Stimulated activated CD8-positive, alpha-beta memory T cell treated with anti-CD3 and anti-CD28 coated beads, Interleukin-4, amount 100 ng/mL, for 24 hours (primary cell): ENCODE measurements around the gene NELFCD.
"Not testable (repeated sequence)": the region's sequence is repeated elsewhere in the genome, so short reads cannot be mapped to it uniquely, and the experiment has no call there.

Source experiments
- DNase-seq: peaks from one replicate; pipeline ENCODE4 v3.0.0-alpha.2; 2020; ENCODE audit warnings: low read depth

Gene NELFCD

DNA sequence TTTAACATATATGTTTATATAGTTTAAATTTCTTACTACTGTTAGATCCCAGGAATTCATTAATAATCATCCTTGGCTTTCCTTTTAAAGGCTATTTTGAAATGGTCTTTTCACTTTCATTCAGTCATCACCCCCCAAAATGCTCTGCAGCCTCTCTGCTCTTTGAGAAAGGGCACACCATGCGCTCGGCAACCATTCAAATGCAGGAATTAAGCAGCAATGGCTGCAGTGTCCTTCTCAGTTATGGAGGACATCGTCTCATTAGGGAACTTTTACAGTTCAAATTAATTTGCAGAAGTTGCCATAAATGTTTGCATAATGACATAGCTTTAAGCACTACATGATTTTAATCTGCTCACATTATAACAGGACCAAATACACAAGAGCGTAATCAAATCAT lies 44.5 kb downstream of the NELFCD start:
- no peak for DNase-seq

DNA sequence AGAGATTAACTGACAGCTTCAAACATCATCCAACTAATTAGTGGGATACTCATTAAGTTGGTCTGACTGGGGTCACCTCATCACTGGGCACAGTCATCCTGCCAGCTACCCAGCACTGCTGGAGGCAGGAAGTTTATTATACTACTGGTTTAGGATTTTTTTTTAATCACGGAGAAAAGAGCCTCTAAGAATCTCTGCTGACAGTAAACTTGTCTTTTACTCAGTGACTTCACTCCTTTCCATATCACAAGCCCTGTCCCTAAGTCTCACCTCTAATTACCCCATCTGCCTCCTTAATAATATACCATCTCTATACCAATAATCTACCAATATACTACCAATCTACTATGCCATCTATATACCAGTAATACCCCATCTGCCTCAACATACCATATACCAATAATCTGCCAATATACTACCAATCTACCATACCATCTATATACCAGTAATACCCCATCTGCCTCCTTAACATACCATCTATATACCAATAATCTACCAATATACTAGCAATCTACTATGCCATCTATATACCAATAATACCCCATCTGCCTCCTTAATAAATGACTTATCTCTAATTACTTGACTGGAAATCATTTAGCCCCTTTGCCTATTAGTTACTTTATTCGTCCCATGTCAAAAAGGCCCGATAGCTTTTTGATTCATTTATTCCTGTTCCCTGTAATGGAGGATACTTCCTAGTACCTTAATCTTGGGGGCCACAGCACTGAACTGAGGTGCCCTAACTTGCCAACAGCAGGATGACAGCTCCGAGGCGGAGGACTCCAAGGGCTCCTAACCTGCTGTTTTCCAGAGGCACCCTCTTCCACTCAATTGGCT lies 46.1 kb downstream of the NELFCD start:
- DNase-seq = no peak

DNA sequence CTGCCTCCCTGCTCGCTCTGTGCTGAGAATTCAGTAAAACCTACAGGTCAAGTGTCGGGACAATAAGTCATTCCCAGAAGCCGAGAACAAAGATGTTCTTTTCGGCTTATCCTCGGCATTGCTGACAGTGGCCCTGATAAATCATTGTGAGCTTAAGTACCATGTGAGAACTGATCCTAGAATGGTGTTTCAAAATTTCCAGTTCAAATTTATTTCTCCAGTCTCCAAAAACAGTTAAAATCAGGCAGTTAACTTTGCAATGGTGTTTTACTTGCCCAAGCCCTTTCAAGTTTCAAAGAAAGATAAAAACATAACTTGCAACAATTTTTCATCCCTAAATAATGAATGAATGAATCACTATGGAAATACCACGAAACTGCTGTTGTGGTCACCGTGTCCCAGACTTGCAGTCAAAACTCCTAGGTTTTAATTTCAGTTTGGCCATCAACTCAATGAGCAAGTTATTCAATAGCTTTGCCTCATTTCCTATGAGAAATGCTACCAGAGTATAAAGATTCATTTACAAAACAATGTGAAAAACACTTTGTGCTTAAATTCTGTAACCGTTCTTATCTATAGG lies 46.8 kb downstream of the NELFCD start:
- DNase-seq = no peak

DNA sequence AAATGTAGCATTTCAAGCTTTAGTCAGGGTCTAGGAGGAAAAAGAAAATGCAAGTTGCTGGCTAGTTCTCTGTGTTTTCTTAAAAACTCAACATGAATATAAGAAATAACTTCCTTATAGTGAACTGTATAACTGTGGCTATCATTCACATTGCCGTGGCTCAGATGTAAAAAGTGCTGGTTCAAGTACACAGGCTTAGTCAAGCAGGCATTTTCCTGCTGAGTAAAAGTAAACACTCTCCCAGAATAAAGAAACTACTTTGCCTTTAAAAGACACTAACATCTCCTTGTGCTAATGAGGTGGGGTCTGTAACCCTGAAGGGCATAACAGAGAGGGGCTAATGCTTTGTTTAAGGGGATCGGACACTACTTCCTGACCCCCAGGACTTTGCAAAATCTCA lies 47.8 kb downstream of the NELFCD start:
- no peak for DNase-seq

DNA sequence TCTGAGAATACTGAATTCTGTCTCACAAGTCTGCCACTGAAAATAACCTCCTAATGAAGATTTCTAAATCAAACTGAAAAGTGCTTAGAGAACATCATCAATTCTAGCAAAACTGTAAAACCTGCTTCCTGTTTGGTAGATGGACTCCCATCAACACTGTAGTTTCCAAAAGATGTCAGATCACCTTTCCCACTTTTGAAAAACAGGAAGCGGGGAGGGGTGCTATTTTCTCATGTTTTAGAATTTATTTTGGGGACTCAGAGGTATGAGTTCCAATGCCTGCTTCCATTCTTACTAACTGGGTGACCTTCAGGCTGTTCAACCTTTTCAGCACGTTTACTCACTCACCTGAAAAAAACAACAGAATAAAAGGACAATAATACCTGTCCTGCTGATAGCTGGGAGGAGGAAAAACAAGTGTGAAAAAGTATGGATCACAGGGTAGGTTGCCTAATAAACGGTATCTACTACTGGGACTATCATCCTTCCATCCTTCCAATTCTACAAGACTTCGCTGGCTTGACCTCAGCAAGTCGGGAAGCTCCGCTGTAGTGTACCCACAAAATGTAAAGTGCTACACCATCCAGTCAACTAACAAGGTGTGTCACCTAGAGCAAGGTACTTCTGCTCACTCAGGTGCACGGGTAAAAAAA lies 50.0 kb downstream of the NELFCD start:
- DNase-seq = no peak

DNA sequence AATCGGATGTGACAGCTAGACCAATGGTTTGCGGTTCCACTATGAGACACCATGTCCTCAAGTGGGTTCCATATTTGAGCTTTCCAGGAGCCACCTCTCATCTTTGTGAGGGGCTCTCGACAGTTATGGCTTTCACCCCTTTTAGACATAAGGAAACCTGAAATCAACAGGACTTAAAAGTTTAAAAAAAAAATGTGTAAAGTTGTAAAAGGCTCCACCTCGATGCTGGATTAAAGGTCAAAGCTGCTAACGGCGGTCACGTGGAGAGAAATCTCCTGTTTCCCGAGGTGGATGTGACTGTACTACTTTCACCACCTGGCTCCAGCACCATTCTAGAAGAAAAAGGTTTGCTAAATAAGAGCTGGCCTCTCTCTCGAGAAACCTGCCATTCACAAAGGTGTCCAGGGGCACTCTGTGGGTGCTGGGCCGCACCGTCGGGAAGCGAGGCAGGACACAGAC lies 50.5 kb downstream of the NELFCD start:
- no peak for DNase-seq

DNA sequence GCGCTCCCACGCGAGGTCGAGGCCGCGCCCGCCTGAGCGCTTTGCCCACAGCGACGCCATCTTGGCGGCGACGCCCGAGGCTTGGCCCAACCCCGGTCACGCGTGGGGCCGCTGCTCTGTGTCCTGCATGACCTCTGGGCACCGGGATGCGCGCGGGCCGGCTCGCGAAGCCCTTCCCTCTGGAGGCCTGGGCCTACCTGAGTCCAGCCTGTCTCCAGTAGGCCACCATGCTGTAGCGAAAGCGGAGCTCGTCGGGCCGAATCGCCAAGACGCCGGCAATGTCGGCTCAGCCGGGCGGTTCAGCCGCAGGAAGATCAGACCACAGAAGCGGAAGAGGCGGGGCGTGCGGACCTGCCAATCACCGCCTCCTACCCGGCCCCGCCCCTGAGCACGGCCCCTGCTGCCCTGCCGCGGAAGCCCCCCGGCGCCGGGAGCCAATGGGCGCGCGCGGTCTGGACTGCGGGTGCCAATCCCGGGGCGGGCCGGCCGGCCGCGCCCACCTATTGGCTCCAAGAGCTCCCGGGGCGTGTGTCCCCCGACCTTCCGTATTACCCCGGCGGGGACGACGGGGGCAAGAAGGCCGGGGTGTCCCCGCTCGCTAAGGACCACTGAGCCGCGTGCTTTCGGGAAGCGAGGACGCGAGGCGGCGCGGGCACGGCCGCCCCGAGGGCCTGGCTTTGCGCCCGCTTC lies 51.1 kb downstream of the NELFCD start, which contains the start of gene ATP5F1E:
Gene ATP5F1E (minus strand): TSS at position 313 of the 690 bp plus-strand sequence. CDS start 84 bp downstream, at position 229.
- peak; percentile 96 for DNase-seq

DNA sequence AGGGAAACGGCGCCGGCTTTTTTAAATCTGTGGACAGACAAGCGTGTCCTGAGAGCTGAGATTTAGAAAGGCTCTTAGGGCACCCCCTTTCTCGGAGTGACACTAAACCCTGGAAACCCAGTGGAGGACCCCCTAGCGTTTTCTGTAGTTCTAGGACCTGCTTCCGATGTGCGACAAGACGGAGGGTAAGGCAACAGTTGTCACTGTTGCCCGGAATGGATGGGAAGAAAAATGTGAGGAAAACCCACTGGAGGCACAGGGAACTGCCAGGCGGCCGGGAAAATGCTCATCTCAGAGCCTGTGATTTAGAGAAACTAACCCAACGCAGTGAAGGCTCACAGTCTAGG lies 51.6 kb downstream of the NELFCD start:
- DNase-seq = no peak

DNA sequence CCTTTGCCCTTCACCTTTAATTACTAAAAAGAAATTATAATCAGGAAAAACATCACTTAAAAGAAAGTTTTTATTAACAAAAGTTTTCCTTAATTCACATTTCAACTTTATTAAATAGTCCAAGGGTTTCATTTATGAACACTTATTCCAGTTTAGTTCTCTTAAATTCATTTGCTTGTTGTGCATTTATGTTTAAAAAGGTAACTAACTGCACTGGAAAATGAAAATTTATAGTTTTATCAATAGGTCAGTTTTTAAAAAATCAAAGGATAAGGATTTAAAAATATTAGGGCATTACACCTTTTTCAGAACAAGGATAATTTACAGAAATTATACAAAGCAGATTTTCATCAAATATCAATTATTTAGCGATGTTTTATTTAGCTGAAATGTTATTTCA lies 52.0 kb downstream of the NELFCD start:
- DNase-seq = no peak

DNA sequence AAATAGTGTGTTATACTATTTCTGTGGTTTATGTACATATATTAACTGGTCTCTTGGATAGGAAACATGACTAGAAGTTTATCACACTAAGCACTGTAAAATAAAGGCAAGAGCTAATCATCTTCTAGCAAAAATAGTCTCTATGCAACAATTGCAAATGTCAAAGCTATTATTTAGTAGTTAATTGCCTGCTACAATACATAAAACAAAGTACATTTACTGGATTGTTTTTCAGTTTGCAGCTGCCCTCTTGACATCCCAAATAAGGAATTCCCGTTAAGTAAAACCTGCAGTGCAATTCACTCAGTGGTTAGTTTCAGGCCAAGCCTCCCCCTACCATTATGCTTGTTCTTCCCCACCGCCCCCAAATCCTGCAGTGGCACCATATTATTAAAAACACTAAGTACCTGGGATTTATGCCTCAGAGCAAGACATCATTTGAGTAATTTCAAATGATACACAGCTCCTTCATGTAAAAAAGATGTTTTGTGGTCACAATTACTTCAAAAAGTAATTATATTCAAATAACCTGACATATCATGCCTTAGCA lies 52.6 kb downstream of the NELFCD start:
- no peak for DNase-seq

DNA sequence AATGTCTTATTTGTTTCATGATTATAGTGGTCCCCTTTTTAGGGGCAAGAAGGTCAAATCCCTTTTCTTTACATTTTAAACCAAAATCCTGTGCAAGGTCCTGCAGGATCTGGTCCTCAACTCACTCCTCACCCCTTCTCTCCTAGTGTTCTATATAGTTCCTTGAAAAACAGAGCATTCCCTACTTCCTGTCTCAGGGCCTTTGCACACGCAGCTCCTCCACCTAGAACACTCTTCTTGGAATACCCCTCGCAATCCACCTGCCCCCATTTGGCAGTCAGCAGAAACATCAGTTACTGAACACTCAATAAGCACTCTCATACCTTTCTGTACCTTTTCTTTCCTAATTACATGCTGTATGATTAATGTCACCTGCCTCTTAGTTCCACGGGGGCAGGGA lies 54.3 kb downstream of the NELFCD start:
- no peak for DNase-seq

DNA sequence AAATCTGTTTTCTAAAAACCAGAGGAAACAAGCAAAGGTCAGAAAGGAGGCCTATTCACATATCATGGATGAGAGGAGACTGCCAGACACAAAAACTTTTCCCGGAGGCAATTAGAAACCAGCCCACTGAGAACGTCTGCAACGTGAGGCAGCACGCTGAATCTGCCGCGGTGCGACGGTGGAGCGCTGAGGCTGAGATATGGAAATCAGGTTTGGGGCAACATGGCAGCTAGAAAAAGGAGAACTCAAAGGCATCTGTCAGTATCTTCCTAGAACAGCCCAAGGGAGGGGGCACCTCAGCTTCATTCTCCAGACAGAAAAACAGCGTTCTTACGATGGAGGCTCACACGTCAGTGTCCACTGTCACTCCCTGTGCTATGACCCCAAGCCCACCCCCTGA lies 56.3 kb downstream of the NELFCD start:
- no peak for DNase-seq

DNA sequence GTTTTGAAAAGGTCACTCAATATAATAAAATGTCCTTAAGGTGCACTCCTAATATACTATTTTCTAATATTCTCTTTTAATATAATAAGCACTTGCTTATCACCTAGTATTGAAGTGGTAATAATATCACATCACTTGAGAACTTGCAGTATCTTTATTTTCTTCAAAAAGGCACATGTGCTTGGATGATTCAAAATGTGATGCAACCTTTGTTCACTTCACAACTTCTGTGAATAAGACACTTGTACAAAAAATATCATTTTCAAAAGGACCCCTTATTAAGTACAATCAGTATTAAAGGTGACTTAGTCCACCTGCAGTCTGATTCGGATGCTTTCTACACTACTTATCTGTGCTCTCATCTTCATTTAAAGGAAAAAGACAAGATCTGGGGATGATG lies 58.2 kb downstream of the NELFCD start:
- no peak for DNase-seq

DNA sequence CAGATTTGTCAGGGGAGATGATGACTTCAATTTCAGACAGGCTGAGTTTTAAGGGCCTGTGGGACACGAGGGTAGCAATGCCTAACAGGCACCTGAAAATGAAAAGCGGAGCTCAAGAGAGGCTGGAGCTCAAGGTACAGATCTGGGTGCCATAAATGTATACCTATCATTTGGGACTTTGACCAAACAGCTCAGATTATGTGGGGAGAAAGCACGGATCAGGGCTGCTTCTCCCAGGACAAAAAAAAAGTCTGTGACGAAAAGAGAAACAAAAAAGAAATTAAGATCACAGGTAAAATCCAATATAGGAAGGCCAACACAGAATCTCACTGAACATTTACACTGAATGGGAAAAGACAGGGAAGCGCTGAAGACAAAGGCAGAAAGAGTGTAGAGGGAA lies 59.6 kb downstream of the NELFCD start:
- DNase-seq = no peak

DNA sequence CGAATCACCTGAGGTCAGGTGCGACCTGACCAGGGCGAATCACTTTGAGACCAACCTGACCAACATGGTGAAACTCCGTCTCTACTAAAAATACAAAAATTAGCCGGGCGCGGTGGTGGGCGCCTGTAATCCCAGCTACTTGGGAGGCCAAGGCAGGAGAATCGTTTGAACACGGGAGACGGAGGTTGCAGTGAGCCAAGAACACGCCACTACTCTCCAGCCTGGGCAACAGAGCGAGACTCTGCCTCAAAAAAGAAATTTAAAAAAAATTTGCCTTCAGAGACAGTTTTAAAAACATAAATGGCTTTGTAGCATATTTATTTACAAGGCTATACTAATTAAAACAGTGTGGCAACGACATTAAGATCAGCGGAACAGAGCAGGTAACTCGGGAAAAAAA lies 60.4 kb downstream of the NELFCD start:
- DNase-seq = not testable (repeated sequence)

DNA sequence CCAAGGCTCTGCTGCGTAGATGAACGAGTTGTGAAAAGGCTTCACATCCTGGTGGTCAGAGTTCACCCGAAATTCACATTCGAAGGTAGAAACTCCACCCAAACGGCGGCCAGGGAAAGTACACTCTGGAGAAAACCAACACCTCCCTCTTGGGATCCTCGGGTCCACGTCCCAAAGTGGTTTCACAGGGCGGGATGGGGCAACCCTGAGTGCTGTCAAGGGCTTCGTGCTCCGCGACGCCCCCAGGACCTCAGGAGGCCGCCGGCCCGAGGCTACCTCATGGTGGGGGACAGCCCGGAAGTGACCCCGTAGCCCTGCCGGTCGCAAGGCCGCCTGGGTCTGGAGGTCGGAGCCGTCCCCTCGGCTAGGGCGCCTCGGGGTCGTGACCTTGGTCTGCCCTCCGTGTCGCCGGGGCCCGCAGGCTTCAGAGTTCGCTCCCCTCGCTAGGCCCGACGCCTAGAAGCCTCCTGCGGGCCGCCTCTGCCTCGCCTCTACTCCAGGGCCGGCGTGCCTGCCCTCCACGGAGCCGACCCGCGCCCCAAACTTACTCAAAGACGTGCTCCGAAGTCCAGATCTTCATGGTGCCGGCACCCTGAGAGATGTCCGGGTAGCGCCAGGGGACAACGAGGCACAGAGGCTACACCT lies 61.2 kb downstream of the NELFCD start, which contains the start of gene PRELID3B:
Gene PRELID3B (minus strand): TSS at position 636 of the 645 bp plus-strand sequence. CDS start 56 bp downstream, at position 580.
- DNase-seq = peak; percentile 13

DNA sequence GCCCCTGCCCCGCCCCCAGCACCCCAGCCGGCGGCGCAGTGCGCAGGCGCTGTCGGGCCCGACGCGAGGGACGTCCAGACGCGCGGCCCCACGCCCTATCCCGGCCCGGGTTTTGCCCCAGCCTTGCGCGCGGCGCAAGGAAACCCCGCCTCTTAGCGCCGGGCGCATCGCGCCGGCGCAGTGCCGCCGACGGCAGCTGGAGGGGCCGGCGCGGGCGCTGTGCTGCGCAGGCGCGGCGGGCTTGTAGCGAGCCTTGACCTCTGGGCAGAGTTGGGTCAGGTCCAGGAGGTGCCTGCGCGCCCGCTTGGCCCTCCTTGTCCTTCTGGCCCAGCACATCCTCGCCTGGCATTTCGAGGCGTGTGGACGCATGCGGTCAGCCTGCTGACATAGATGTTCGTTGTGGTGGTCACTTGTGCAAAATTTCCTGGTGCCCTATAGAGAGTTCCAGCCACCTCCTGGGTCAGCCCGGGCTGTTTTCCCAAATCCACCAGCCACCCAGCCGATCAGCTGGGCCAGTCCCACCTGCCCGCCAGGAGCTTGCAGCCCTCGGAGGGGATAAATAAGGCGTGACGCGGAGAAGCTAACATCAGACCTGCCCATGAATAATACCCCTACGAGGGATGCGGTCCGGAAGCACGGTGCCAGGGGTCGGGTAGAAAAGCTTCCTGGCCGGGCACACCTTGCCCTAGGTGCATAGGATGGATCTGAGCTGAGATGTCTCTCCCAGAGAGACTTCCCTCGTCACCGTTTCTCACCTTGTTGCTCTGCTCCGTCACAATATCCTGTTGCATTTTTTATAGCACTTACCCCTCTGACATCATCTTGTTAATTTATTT lies 62.0 kb downstream of the NELFCD start:
- peak; percentile 92 for DNase-seq

DNA sequence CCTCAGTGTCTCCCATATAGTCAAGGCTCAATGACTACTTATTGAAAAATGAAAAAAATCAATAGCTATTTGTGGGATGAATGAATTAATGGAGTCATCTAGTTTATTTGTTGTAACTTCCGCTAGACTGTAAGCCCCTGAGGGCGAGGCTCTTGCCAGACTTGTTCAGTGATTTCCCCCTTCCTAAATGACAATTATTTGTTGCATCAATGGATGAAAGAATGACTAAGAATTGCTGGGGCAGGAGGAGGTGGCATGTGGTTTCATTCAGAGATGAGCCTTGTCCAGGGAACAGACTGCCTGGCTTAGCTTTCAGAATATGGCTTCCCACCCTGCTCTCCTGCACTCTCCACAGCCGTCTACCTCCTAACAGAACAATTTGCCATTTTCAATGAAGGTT lies 62.6 kb downstream of the NELFCD start:
- DNase-seq = no peak

DNA sequence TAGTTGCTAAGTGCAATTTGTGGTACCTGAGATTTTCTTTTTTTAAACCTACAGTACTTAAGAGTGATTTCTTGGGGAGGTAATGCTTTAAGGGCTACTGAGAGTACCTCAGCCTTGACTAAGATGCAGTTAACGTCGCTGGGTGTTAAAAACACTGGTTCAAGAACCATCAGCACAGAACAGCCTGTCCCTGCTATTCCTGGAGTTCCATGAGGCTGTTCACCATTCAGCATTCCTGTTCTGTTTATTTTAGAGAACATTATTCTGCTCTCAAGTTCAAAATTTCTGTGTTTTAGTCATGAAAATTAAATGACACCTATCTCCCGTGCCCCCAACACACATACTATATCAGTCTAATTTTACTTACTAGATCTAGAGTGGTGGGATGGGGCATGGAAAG lies 63.2 kb downstream of the NELFCD start:
- DNase-seq = no peak
